Activated CD8-positive, alpha-beta memory T cell treated with anti-CD3 and anti-CD28 coated beads, Interleukin-2, amount 50 U/mL, for 4 hours (primary cell): ENCODE results near the gene DZIP1.
"Not testable (repeated sequence)": the region's sequence is repeated elsewhere in the genome, so short reads cannot be mapped to it uniquely, and the experiment has no call there.

Experiments
- DNase-seq: peaks from one replicate; pipeline ENCODE4 v3.0.0-alpha.2; 2020

The DZIP1 gene

DNA sequence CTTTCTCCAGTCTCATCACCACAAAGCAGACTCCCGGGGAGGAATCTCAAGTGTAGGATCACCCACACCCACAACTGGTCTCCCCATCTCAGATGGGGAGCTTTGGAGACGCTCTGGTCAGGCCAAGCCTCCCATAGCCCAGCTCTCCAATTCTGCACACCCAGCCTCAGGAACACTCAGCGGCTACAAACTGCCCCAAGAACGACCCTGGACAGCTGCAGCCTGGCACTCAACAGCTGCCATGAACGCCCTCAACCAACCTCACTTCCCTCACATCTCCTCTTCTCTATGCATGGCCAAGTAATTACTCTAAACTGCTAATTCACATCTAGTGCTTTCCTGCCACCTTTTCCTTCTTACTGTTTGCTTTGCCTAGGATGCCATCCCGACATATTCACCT is 42.6 kb downstream of the DZIP1 start:
- no peak for DNase-seq

DNA sequence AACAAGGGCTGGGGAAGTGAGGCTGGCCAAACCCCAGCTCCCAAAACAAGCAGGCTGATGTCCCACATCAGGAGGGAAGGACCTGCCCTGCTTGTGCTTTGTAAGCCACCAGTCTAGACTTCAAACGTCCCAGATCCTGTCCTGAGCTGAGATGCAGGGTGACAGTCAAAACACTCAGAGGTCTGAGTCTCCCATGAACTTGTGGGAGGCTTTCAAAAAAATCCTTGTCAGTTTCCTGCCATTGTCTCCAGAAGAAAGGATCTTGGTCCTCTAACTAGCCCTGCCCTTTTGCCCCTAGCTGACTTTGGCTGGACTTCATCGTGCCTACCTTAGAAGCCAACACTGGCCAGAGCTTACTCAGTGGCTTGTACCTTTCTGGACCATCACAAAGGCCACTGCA is 43.3 kb downstream of the DZIP1 start:
- DNase-seq: no peak

DNA sequence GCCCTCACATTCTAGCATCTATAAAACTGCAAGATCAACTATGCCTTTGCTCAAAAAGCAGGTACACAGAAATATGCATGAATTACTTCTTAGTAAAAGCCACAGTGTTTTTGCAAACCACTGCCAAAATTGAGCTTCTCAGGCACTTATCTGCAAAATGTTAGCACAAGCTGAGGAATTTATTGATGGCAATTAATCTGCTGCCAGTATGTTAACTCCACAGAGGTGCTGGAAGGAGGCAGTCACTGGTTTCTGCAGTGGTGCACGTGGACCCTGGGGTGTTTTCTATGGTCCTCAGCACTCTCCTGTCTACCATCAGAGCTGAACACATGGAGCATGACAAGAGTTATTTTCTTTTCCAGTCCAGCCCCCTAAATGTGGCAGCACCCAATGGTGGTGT is 47.8 kb downstream of the DZIP1 start:
- no peak for DNase-seq

DNA sequence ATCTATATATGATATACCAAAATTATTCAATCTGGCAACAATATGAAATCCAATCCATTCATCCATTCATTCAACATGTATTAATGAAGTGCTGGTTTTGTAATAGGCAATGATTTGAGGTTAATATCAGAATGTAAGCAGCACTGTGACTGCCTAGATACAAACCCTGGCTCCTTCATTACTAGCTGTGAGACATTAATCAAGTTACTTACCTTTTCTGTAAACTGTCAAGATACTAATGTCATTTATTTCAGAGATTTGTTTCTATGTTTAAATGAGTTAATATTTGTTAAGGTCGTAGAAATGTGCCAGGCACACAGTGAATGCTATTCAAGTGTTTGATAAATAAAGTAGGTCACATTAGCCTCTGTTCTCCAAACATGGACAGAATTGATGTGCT is 51.0 kb downstream of the DZIP1 start:
- no peak for DNase-seq

DNA sequence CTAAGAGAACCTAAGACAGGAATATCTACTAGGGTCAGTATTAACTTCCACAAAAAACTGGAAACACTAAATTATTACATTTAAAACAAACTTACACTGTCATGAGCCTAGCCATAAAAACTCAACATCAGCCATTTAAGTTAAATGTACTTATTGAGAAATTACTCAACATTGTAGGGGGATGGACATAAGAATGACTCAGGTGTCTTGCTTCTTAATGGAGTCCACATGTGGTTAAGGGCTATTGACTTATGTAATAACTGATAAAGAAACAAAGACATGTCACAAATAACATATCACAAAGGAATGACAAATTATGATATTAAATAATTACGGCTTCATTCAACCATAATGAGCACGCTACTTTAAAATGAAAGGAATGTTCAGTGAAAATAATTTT is 55.8 kb downstream of the DZIP1 start:
- DNase-seq: no peak

DNA sequence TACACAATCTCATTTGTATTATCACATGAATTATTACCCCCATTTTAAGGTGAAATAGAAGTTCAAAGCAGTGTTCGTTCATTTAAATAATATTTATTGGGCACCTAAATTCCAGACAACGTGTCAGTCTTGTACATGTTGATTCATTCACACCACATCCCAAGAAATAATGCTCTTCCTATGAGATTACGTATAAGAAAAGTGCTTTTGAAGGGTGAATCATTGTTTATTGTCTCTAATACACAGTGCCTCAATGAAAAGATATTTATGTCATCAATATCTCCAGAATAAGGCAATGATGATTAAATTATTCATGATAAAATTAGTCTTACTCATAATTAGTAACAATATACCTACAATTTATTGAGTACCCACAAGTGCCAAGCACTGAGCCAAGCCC is 56.4 kb downstream of the DZIP1 start:
- DNase-seq: no peak

DNA sequence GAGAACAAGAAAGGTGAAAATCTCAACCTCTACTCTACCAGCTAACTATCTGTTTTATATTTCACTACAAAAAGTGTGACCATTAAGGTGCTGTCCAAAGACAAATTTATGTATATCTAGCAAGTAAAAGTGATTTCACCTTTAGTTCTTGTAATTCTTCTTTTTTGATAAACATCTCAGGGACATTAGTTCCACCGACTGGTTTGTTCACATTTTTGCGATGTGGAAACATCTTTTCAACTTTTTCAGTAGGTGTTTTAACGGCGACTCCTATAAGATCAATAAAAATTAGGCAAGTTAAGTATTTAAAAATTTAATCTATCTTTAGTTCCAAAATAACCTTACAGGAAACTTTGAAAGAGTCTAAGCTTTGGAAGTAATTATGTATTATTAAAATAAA is 58.6 kb downstream of the DZIP1 start:
- DNase-seq: no peak

DNA sequence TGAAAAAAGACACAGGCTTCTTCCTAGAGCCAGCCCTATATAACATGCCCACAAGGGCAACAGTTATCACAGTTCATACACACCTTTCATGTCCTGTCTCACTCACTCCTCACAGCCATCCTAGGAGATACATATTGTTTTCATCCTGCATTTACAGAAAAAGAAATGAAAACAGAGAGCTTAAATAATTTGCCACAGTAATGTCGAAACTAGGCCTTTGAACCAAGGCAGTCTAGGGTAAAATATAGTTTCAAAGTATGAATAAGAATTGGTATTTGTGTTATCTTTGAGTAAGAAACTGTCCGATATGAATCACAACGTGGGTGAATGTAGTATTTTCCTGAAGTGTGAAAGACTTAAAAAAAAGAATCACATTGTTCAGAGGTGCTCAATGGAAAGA is 65.2 kb downstream of the DZIP1 start:
- DNase-seq: no peak

DNA sequence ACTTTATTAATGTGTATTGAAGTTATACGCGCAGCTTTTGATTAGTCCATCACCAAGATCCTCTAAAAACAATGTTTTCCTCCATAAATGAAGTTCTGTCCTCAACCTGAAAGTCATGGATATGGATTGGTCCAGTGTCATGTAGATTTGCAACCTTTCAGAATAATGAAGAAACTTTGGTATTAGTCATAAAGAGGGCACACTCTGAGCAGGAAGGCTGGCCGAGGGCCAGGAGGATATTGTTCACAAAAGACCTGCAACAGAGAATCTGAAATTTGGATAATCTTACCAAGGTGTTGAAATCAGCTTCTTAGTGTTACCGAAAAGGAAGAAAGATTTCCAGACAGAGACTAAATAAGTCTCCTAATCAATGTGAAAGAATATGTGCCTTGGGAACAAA is 71.3 kb downstream of the DZIP1 start:
- no peak for DNase-seq

DNA sequence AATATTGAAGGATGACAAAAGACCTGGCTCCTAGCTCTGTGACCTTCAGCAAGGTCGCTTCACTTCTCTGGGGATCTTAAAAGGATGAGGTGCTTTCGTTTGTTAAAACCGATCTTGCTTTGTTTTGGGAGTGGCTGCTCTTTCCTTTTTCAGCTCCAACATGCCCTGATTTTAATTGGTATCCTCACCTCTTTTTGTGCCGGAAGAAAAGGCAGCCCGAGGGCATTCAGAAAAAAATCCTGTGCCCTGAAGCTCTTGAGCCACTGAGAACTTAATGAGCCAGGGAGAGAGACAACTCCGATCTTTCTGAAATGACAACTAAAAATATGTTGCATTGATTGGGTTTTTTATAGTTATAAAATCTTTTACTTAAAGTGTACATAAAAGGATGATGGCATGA is 72.6 kb downstream of the DZIP1 start:
- no peak for DNase-seq

DNA sequence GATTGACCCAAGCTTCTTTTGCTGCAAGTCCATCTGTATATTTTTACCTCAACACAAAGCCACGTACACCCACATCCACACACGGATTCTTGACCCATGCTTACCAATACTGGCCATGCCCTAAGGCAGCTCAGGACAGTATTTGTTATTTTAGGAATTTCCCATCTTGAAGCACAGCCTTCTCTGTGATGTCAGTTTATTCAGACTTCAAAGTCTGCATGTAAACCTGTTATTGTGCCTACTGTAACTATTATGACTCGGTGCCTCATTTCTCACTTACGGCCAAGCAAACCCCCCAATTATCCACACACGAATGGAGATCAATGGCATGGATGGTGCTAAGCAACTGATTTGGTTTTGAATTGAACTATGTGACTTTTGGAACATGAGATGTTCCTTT is 74.5 kb downstream of the DZIP1 start:
- no peak for DNase-seq

DNA sequence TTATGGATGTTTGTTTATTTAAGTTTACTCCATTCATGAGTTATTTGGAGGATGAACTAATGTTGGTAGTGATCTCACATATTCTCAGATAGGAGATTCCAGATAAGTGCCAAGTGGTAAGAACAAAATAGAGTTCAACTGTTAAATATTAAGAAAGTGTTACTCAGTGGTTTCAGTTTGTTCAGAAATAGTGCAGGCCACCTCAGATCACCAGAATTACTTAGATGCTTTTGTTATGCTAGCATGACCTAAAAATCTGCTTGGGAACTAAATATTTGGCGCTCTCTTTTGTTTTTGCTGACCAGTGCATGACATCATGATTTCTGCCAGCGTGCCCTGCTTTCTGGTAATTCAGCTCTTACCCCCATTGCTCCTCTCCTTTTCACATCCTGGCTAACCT is 76.4 kb downstream of the DZIP1 start:
- no peak for DNase-seq

DNA sequence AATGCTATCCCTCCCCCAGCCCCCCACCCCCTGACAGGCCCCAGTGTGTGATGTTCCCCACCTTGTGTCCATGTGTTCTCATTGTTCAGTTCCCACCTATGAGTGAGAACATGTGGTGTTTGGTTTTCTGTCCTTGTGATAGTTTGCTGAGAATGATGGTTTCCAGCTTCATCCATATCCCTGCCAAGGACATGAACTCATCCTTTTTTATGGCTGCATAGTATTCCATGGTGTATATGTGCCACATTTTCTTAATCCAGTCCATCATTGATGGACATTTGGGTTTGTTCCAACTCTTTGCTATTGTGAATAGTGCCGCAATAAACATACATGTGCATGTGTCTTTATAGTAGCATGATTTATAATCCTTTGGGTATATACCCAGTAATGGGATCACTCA is 78.7 kb downstream of the DZIP1 start:
- not testable (repeated sequence) for DNase-seq

DNA sequence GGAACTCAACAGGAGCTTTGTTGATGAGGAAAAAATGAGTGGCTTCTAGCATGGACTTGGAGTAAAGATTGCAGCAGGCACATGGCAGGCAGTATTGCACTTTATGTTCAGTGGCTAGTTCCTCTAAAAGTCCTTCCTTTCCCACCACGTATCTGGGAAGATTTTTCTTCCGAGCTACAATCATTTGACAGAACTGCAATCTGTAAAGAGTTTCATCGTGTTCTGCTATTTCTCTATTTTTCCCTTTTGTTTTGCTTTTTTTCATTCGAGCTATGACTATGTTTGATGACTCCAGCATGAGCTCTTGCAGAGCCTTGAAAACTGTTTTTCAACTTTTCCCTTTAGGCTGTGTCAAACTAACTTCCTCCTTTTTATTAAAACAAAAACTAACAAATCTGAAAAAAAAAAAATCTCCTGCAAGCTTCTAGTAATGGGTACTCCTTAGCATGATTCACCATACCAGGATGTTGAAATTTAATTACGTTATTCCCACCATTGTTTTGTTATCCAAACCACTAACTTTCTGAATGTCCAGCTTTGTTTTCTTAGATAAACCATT is 79.7 kb downstream of the DZIP1 start:
- DNase-seq: no peak

DNA sequence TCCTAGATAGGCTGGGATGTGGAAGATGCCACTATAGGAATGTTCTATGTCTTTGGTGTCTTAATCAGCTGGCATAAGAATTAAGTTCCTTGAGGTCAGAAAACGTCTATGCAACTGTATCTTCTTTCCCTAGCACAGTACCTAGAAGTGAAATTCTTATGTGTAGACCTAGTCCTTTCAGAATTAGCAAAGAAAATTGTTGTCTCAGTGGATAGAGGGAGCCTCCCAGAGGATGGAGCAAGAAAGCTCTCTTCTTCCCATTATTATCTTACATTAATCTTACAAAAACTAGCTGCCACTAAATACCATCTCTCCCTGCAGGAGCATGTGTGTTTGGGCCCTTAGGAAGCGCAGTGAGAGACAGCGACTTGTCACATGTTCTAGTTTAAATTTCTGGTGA is 80.4 kb downstream of the DZIP1 start:
- no peak for DNase-seq

DNA sequence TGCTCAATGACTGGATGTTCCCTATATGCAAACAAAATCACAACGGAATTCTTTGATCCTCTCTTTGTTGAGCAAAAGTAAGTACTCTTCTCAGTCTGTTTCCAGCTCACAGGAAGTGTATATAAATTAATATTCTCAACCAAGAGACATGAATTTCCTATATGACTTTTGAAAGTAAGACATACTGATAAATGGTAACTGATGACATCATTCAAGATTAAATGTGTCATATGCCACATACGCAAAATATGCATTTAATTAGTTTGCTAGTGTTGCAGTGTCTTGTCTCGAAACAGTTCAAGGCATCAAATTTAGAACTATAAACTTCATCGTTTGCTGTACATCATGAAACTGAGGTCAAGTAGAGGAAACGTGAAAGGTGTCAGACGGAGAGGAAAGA is 84.1 kb downstream of the DZIP1 start:
- no peak for DNase-seq

DNA sequence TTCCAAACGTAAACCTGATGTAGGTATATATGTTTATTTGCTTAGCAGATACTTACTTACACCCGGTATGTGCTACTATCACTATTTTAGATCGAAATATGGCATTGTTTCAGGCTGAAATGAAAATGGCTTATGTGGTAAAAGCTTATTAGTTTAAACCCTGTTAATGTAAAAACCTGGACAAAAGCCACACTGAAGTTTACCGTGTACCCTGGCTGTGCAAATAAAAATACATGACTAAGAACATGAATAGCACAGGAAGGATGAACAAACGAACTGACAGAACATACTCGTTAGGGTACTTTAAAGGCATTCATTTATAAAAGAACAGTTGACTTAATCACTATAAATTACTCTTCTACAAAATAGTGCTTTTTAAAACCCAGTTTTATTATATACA is 85.4 kb downstream of the DZIP1 start:
- DNase-seq: no peak

DNA sequence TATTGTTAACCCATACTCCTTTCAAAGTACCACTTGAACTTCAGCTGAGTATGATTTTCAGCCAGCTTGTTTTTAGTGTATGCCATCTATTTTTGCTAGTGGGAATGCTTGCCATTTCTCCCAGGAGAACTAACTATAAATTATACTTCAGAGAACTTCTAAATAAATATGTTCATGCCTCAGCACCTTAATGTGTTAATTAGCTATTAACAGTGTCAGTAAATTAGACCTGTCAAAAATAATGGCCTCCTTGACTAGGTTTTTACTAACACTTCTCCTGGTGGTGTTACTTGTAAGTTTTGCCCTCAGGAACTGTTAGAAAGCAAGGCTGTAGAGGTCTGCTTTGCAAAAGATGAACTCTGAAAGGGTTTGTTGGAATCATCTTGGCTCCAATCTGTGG is 87.5 kb downstream of the DZIP1 start:
- no peak for DNase-seq

DNA sequence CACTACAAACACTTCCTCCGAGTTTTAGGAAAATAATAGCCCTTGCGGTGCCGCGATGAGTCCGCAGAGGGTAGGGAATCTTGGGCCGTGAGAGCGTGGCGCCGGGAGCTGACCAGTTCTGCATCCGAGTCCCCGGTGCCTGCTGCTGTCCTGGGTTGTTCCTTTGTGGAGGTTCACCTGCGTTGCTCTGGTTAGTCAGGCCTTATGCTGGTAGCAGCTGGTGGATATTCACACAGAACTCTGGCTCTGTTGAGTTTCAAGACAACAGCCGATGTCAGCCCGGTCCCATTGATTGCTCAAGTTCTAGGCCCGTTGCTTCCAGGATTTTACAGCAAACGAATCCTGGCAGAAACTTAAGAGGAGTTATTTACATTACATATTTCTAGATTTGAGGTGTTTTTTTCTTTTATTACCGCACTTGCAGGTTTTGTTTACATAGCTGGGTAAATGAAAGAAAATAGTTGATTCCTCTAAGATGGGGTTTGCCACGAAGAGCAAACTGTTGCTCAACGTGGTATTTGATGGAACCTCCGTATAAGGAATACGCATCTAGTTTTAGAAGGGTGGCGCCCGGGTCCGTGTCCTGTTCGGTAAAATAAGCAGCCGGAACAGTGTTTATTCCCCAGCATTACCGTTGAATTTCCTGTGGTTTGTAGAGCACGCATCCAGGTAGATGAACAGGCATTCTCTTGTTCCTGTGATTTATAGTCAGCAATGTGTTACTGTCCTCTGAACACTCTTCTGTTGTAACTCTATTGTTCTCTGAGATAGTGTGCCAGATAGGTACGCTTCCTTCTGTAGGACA is 90.7 kb downstream of the DZIP1 start:
- no peak for DNase-seq

DNA sequence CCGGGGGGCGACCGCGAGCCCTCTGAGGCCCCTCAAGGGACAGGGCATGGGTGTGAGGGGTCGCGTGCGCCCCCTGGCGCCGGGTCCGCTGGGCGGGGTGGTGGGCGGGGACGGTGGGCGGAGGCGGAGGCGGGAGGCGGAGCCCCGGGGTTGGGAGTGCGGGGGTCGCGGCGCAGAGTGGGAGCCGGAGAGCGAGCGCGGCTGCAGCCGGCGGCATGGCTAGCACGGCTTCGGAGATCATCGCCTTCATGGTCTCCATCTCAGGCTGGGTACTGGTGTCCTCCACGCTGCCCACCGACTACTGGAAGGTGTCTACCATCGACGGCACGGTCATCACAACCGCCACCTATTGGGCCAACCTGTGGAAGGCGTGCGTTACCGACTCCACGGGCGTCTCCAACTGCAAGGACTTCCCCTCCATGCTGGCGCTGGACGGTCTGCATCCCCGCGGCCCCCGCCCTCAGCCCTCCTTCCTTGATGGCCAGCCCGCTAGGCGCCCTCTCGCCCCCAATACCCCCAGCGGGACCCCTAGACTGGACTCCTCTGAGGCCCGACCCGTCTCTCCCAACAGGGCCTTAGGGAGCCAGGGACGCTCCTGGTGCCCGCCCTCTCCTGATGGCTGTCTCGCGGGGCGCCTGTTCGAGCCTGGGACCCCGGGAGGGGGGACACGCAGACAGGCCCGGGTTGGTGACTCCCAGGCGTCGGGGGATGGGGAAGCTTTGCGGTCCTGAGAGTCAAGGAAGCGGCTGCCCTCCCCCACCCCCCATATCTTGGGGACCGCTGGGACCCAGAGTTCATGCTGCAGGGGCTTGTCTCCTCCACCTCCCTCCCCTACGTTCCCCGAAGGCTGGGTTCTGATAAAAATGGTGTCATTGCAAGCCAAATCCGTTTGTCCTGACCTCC is 91.7 kb downstream of the DZIP1 start, which contains the start of gene CLDN10:
CLDN10 (plus strand) TSS at position 182 of the 903 bp plus-strand sequence; CDS start at position 216, 34 bp downstream.
- DNase-seq: no peak

DNA sequence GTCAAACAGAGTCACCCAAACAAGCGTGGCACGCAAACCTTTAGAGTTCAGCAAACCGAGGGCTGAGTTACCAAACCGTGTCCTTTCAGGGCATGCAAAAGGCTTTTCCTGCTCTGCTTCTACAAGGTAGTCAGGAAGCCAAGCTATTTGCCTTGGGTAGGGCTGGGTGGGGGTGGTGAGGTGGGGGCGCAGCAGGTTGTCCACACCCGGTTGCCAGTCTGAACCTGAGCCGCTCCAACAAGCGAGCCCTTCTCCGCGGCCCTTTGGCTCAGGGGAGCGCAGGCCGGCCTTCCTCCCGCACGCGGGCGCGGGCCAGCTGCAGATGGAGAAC is 92.3 kb downstream of the DZIP1 start:
- no peak for DNase-seq

DNA sequence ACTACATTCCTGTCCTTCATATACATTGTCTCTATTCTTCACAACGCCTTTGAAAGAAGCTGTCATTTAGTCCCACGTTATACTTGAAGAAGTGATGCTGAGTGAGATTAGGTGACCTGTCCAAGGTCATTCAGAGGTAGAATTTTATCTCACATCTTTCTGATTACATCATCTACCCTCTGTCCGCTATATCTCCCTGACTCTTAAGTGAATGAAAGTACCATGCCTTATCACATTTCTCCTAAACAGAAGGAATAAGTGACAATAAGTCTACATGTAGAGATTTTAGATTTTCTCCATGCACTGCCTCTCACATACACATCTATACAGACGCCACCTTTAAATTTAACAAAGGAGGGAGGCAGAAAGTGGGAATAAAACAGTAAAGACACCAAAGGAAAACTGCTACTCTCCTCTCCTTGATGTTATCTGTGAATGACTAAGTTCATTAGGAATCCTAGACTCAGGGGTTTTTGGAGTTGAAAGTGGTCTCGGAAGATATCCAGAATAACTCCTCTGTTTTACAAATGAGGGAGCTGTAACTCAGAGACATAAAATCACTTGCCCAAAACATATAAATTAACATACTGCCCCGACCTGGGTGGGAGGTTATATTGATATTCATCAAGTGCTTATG is 96.9 kb downstream of the DZIP1 start:
- DNase-seq: no peak

DNA sequence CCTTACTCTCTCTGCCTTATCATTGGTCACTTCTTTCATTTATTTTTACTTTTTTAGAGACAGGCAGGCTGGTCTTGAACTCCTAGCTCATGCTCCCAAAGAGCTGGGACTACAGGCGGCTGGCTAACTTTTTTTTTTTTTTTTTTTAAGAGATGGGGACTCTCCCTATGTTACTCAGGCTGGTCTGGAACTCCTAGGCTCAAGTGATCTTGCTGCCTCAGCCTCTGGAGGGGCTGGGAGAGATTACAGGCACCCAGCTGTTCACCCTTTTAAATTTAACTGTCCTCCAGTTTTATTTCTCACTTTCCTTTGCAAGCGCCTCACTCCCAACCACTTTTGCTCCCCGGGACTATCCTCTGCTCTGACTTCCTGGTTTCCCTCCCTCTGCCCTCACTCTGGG is 97.6 kb downstream of the DZIP1 start:
- no peak for DNase-seq

DNA sequence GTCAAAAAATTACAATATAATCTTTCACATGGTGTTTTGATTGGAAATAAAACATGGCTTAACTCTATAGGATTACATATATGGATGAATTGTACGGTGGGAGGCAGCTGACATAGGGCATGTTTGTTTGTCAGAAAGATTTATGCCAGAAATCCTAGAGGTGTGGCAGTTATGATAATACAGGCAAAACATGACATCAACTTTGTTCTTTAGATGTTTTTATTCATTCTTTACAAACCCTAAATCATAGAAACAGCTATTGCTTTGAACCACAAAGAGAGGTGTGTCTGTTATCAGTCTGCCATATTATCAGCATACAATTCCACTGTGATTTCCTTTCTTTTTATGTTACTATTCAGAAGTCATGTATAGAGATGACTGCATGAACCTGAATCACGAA is 100.2 kb downstream of the DZIP1 start:
- DNase-seq: no peak
